IMR-90 (cell line): ENCODE results near the gene ARHGAP24. TPM values are rescaled to one million over a fixed set of nuclear protein-coding genes. Genes with fewer than 3 reads are reported as not detected.

Source experiments
- ATAC-seq: fragments of 200-7000 bp; cut with Tn5 transposase; 2 replicates; pipeline ENCODE4 v1.9.1; 2020; ENCODE audit warnings: low read depth, mild to moderate bottlenecking, moderate library complexity
- BruUV-seq: library from RNA; stranded (reverse); fragments of 400-500 nt; replicated peaks from 2 replicates; lab custom pipeline; 2021; lab: Mats Ljungman, UMichigan
- CTCF ChIA-PET: fragments of 300-600 bp; formaldehyde crosslinking; extraction: SDS; loops from one replicate; lab custom pipeline; 2021; ENCODE audit warnings: antibody characterized with exemption; lab: Yijun Ruan, JAX
- POLR2A ChIA-PET: fragments of 300-600 bp; sonication (Branson Sonifier 250); formaldehyde crosslinking; loops from one replicate; lab custom pipeline; 2022; ENCODE audit warnings: antibody characterized with exemption; ENCODE audit not compliant: unreplicated experiment; lab: Charles Lee
- DNase-seq: peaks from one replicate; pipeline ENCODE4 v3.0.0; 2013
- H2AFZ ChIP-seq: replicated peaks from 2 replicates; pipeline ENCODE3; 2013; ENCODE audit warnings: low read length, mild to moderate bottlenecking; ENCODE audit not compliant: poor library complexity
- H2AK5ac ChIP-seq: 2 replicates; pipeline ENCODE4 v1.6.1; 2013; ENCODE audit warnings: low read depth, low read length, inconsistent platforms
- H2AK9ac ChIP-seq: replicated peaks from 2 replicates; pipeline ENCODE3; 2013; ENCODE audit warnings: mild to moderate bottlenecking, low read depth, low read length, moderate library complexity; ENCODE audit not compliant: poor library complexity
- H2BK120ac ChIP-seq: 2 replicates; pipeline ENCODE4 v1.6.1; 2013; ENCODE audit warnings: low read depth, low read length, inconsistent platforms
- H2BK15ac ChIP-seq: 3 replicates; pipeline ENCODE4 v1.6.1; 2013; ENCODE audit warnings: low read depth, low read length, inconsistent platforms
- H2BK20ac ChIP-seq: 2 replicates; pipeline ENCODE4 v1.6.1; 2013; ENCODE audit warnings: low read depth, mild to moderate bottlenecking, inconsistent platforms, low read length, moderate library complexity
- H2BK5ac ChIP-seq: 2 replicates; pipeline ENCODE4 v1.6.1; 2013; ENCODE audit warnings: mild to moderate bottlenecking, low read depth, low read length, inconsistent platforms; ENCODE audit not compliant: poor library complexity, severe bottlenecking
- H3K14ac ChIP-seq: replicated peaks from 2 replicates; pipeline ENCODE4 v1.6.1; 2013; ENCODE audit warnings: low read depth, low read length, inconsistent platforms
- H3K18ac ChIP-seq: 2 replicates; pipeline ENCODE4 v1.6.1; 2013; ENCODE audit warnings: low read depth, low read length, control low read depth
- H3K23ac ChIP-seq: 2 replicates; pipeline ENCODE4 v1.6.1; 2013; ENCODE audit warnings: low read depth, low read length, inconsistent platforms
- H3K27ac ChIP-seq: 2 replicates; pipeline ENCODE4 v1.5.1; 2013; ENCODE audit warnings: mild to moderate bottlenecking, control low read depth, low read length; ENCODE audit not compliant: insufficient read depth
- H3K27me3 ChIP-seq: 2 replicates; pipeline ENCODE4 v1.6.1; 2013; ENCODE audit warnings: low read length; ENCODE audit not compliant: control insufficient read depth, insufficient read depth
- H3K36me3 ChIP-seq: 2 replicates; pipeline ENCODE4 v1.6.1; 2013; ENCODE audit warnings: low read length, mixed read lengths; ENCODE audit not compliant: control insufficient read depth, insufficient read depth
- H3K4ac ChIP-seq: 2 replicates; pipeline ENCODE4 v1.6.1; 2013; ENCODE audit warnings: low read depth, low read length, inconsistent platforms
- H3K4me1 ChIP-seq: 2 replicates; pipeline ENCODE4 v1.6.1; 2013; ENCODE audit warnings: low read length, mixed read lengths; ENCODE audit not compliant: control insufficient read depth, insufficient read depth
- H3K4me2 ChIP-seq: 2 replicates; pipeline ENCODE4 v1.6.1; 2013; ENCODE audit warnings: low read depth, mild to moderate bottlenecking, control low read depth, low read length, moderate library complexity
- H3K4me3 ChIP-seq: 2 replicates; pipeline ENCODE4 v1.5.1; 2013; ENCODE audit warnings: low read depth, mild to moderate bottlenecking, control low read depth, low read length, moderate library complexity; ENCODE audit not compliant: insufficient read depth
- H3K56ac ChIP-seq: 2 replicates; pipeline ENCODE4 v1.6.1; 2013; ENCODE audit warnings: low read length, inconsistent platforms; ENCODE audit not compliant: insufficient read depth; ENCODE audit errors: extremely low read depth
- H3K79me1 ChIP-seq, 2 experiments: 2 replicates each; pipeline ENCODE4 v1.6.1; 2013; ENCODE audit warnings: low read length in 2 of 2, inconsistent platforms in 1 of 2, low read depth in 1 of 2
- H3K9ac ChIP-seq: 2 replicates; pipeline ENCODE4 v1.6.1; 2013; ENCODE audit warnings: low read depth, low read length, control low read depth
- H3K9me1 ChIP-seq: 2 replicates; pipeline ENCODE4 v1.6.1; 2013; ENCODE audit warnings: low read length, inconsistent platforms; ENCODE audit not compliant: insufficient read depth
- H3K9me3 ChIP-seq: 2 replicates; pipeline ENCODE4 v1.6.1; 2013; ENCODE audit warnings: low read length; ENCODE audit not compliant: control insufficient read depth, insufficient read depth
- H4K20me1 ChIP-seq: 2 replicates; pipeline ENCODE4 v1.6.1; 2013; ENCODE audit warnings: low read length, inconsistent platforms; ENCODE audit not compliant: insufficient read depth
- H4K5ac ChIP-seq: 2 replicates; pipeline ENCODE4 v1.6.1; 2013; ENCODE audit warnings: mild to moderate bottlenecking, low read depth, low read length, control low read depth
- H4K8ac ChIP-seq, 2 experiments: 2 replicates each; pipeline ENCODE4 v1.6.1; 2013; ENCODE audit warnings: low read depth in 2 of 2, low read length in 2 of 2, control low read depth in 1 of 2, inconsistent platforms in 1 of 2
- H4K91ac ChIP-seq: 2 replicates; pipeline ENCODE4 v1.6.1; 2013; ENCODE audit warnings: low read depth, low read length, inconsistent platforms; ENCODE audit not compliant: insufficient read depth
- BHLHE40 ChIP-seq: fragments of 150-350 bp; IDR thresholded peaks from 2 replicates; pipeline ENCODE4 v1.6.1; 2016; ENCODE audit warnings: mild to moderate bottlenecking, low read depth, low read length
- CEBPB ChIP-seq: IDR thresholded peaks from 2 replicates; pipeline ENCODE4 v1.6.1; 2012; ENCODE audit warnings: low read depth, low read length, improper control_type of control experiment
- ELK1 ChIP-seq: fragments of 150-350 bp; IDR thresholded peaks from 2 replicates; pipeline ENCODE4 v1.6.1; 2016; ENCODE audit warnings: low read depth, mild to moderate bottlenecking, low read length, moderate library complexity, borderline replicate concordance
- POLR2A ChIP-seq: IDR thresholded peaks from 2 replicates; pipeline ENCODE4 v1.6.1; 2012; ENCODE audit warnings: mild to moderate bottlenecking, low read depth, low read length
- RAD21 ChIP-seq: IDR thresholded peaks from 2 replicates; pipeline ENCODE4 v1.6.1; 2012; ENCODE audit warnings: low read length, improper control_type of control experiment
- RCOR1 ChIP-seq: IDR thresholded peaks from 2 replicates; pipeline ENCODE4 v1.6.1; 2012; ENCODE audit warnings: mild to moderate bottlenecking, low read length, improper control_type of control experiment; ENCODE audit not compliant: insufficient replicate concordance
- WGBS, 2 experiments: methylation state at CpG; one replicate each; pipeline versions ENCODE4 v1.1.5 to v1.1.7; 2013; ENCODE audit warnings: missing lambda C conversion rate in 2 of 2; ENCODE audit not compliant: insufficient read length in 1 of 2; ENCODE audit errors: extremely low coverage in 2 of 2; 5-methylcytosine and 5-hydroxymethylcytosine counted together
- dilution Hi-C: fragments of 300-500 bp; cut with HindIII; formaldehyde crosslinking; loops from one replicate; pipeline ENCODE4 v1.14.3; 2018; ENCODE audit warnings: low sequenced_read_pairs; ENCODE audit not compliant: unreplicated experiment
- in situ Hi-C: fragments of 300-500 bp; cut with MboI; formaldehyde crosslinking; loops from 3 replicates; pipeline ENCODE4 v1.14.3; 2019; ENCODE audit warnings: low sequenced_read_pairs, inconsistent platforms, mixed read lengths
- intact Hi-C: fragments of 100-400 bp; cut with micrococcal nuclease; formaldehyde crosslinking; loops from 2 replicates; pipeline ENCODE4 v1.10.0; 2022
- polyA plus RNA-seq, 3 experiments: library from polyadenylated mRNA; depleted of rRNA; stranded (reverse); fragments of >200 nt; gene quantifications; 2 replicates each; pipeline ENCODE4 v1.2.3, GENCODE V29; 2012; ENCODE audit warnings: low replicate concordance in 1 of 3
- total RNA-seq: library from RNA; depleted of rRNA; stranded (reverse); fragments of >200 nt; gene quantifications from 2 replicates; pipeline ENCODE4 v1.2.3, GENCODE V29; 2012

Gene ARHGAP24
- total and polyA plus RNA-seq, 2 of the 4 experiments (the other 2 are of a cell fraction), result 11.9 to 24.0 TPM

DNA sequence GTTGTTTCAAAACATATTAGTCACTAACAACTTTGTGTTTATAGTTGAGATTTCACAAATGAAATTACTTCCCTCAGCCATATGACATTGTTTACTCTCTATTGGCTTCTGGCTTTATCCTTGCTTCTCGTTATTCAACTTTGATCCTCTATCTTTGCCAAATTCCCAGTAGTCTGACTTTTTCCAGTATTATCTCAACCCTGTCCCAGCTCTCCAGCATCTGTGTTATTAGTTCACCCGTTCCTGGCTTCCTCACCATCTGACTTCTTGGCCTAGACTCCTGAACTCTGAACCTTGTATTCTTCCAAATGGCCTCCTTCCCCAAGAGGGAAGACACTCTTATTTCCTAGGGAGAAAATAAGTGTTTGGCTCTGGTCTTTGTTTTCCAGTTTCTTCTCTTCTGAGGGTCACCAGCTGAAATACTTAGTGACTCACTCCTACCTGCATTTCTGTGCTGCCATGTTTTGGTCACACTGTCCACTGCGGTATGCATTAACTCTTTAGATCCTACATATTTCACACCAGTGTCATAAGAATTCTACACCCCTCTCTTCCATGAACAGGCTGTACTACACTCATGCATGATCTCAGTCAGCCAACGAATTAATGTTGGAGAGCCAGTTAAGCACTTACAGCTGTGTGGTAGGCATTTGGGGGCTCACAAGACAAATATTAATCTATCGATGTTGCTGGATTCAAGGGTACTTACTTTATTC is 17.0 kb upstream of the ARHGAP24 start:
- H2AK9ac ChIP-seq, result no peak overlapping the region
- no peak overlapping the region for H3K9ac ChIP-seq
- no peak overlapping the region for H2AFZ ChIP-seq
- TF ChIP-seq RCOR1 (no peak), ELK1 (no peak), RAD21 (no peak), BHLHE40 (no peak), POLR2A (no peak), CEBPB (no peak)
- H3K36me3 ChIP-seq, result no peaks in the 10 kb centered on the region
- no peak overlapping the region for H2BK5ac ChIP-seq
- dilution Hi-C loops, result no loop called here
- no peaks in the 10 kb centered on the region for H3K9me3 ChIP-seq
- no peak overlapping the region for H3K23ac ChIP-seq
- no peaks in the 10 kb centered on the region for H3K9me1 ChIP-seq
- intact Hi-C loops, result no loop called here
- no peaks in the 10 kb centered on the region for H3K27me3 ChIP-seq
- no TSS peak for BruUV-seq
- H4K20me1 ChIP-seq, result no peaks in the 10 kb centered on the region
- H3K4me2 ChIP-seq, result no peak overlapping the region
- in situ Hi-C loops, result no loop called here
- no peak overlapping the region for H3K14ac ChIP-seq
- no peak overlapping the region for H3K27ac ChIP-seq
- whole genome bisulfite sequencing, 2 experiments, result 57% methylated on average over 2 of the region's 5 CpGs; no CpG with 5 or more reads in 1 of the 2 experiments
- H3K4ac ChIP-seq, result no peak overlapping the region
- no peak overlapping the region for H2BK120ac ChIP-seq
- H3K56ac ChIP-seq, result no peak overlapping the region
- no peak overlapping the region for H4K5ac ChIP-seq
- no peak overlapping the region for H4K8ac ChIP-seq
- H2BK20ac ChIP-seq, result no peak overlapping the region
- ChIA-PET CTCF (no interaction called here), POLR2A (no interaction called here)
- ATAC-seq (no peak), DNase-seq (no peak)
- no peak overlapping the region for H4K91ac ChIP-seq
- H3K18ac ChIP-seq, result no peak overlapping the region
- no peak overlapping the region for H3K4me3 ChIP-seq
- H2AK5ac ChIP-seq, result no peak overlapping the region
- H3K4me1 ChIP-seq, result no peaks in the 10 kb centered on the region
- H2BK15ac ChIP-seq, result no peak overlapping the region
- H3K79me1 ChIP-seq, result no peaks in the 10 kb centered on the region
